Left colon (tissue), 2 donors: ENCODE results near the gene FBXW2. TPM values are rescaled to one million over a fixed set of nuclear protein-coding genes. Genes with fewer than 3 reads are reported as not detected.

Experiments used
- total RNA-seq, 2 donors: library from RNA; stranded (reverse); fragmentation: NEBNext Ultra II Directional; extraction: Animal tissue kit (Norgen Biotek cat#: 25700); gene quantifications; one replicate each; pipeline ENCODE4 v1.2.1, GENCODE V29; 2021
- donor health status: DM: no; HTN: no; CAD: no.
- donor health status: DM: yes; HTN: yes; CAD: no.

FBXW2 gene
- total RNA-seq, 2 donors from 2014 or later, result 58.2 to 62.0 TPM

Other genes starting within 250 kb of the FBXW2 start
- 10 to 100 TPM; 27.1 to 36.7 TPM for gene CDK5RAP2, start 213.2 kb downstream of the FBXW2 start, total RNA-seq
- gene MEGF9, start 78.9 kb downstream of the FBXW2 start, total RNA-seq, result 10 to 100 TPM in 1 of 2 donors, 1 to 10 TPM in 1; 8.3 to 11.6 TPM
- gene PSMD5, start 49.5 kb upstream of the FBXW2 start, total RNA-seq, result 10 to 100 TPM; 33.4 to 36.9 TPM
- gene PHF19, start 83.8 kb upstream of the FBXW2 start, total RNA-seq, result 10 to 100 TPM; 11.6 to 14.5 TPM
- 1 to 10 TPM; 2.2 to 2.8 TPM for gene TRAF1, start 133.4 kb upstream of the FBXW2 start, total RNA-seq